A549 (cell line): ENCODE results near the gene SMIM44. TPM values are rescaled to one million over a fixed set of nuclear protein-coding genes. Genes with fewer than 3 reads are reported as not detected.

Source experiments
- ATAC-seq, 2 experiments: fragments of 200-7000 bp in 1 of 2; fragments of >200 bp in 1 of 2; cut with Nextera tagmentation in 1 of 2; cut with Tn5 transposase in 1 of 2; 3 replicates each; pipeline versions ENCODE4 v1.8.0 to v1.9.1; 2018 to 2020; ENCODE audit warnings: mild to moderate bottlenecking in 1 of 2, moderate library complexity in 1 of 2
- CTCF ChIA-PET: fragments of 300-600 bp; sonication (Branson Sonifier 250); formaldehyde crosslinking; extraction: SDS; loops from one replicate; lab custom pipeline; 2021; ENCODE audit warnings: antibody characterized with exemption, inconsistent platforms; lab: Yijun Ruan, JAX
- POLR2A ChIA-PET: fragments of 350-600 bp; formaldehyde crosslinking; extraction: SDS; loops from one replicate; lab custom pipeline; 2021; ENCODE audit warnings: antibody characterized with exemption, inconsistent platforms; lab: Yijun Ruan, JAX
- DNase-seq, 2 experiments: peaks; one replicate each; pipeline versions ENCODE4 v3.0.0 to v3.0.0-alpha.2; 2011 to 2016; ENCODE audit warnings: low read depth in 1 of 2, low spot score in 1 of 2
- FAIRE-seq: peaks from 2 replicates; lab custom pipeline; 2011; peaks lifted over from hg19 to GRCh38; lab: Jason Lieb, UNC
- H3K27ac ChIP-seq, 2 experiments: fragments of >200 bp; sonication (Bioruptor Twin); formaldehyde crosslinking; 3 replicates each; pipeline ENCODE4 v1.5.1; 2016 to 2017
- H3K4me1 ChIP-seq: fragments of >200 bp; sonication (Bioruptor Twin); formaldehyde crosslinking; 3 replicates; pipeline ENCODE4 v1.6.1; 2016
- H3K4me2 ChIP-seq: fragments of >200 bp; sonication (Bioruptor Twin); formaldehyde crosslinking; 3 replicates; pipeline ENCODE4 v1.6.1; 2016
- H3K4me3 ChIP-seq: fragments of >200 bp; sonication (Bioruptor Twin); formaldehyde crosslinking; 3 replicates; pipeline ENCODE4 v1.5.1; 2016
- H3K9me3 ChIP-seq: fragments of >200 bp; sonication (Bioruptor Twin); formaldehyde crosslinking; 3 replicates; pipeline ENCODE4 v1.6.1; 2016
- BCL3 ChIP-seq: fragments of >200 bp; sonication (Bioruptor Twin); formaldehyde crosslinking; IDR thresholded peaks from 3 replicates; pipeline ENCODE4 v1.6.1; 2016
- BHLHE40 ChIP-seq: IDR thresholded peaks from 2 replicates; pipeline ENCODE4 v1.6.1; 2012; ENCODE audit warnings: low read depth, low read length, inconsistent platforms
- CBX8 ChIP-seq: fragments of 200-600 bp; sonication (generic); IDR thresholded peaks from 2 replicates; pipeline ENCODE4 v1.6.1; 2016
- CHD4 ChIP-seq: fragments of 200-600 bp; sonication (generic); IDR thresholded peaks from 2 replicates; pipeline ENCODE4 v1.6.1; 2016; ENCODE audit warnings: antibody characterized with exemption, mild to moderate bottlenecking, borderline replicate concordance
- EHF ChIP-seq: fragments of 250-450 bp; sonication (Bioruptor Pico); IDR thresholded peaks from 2 replicates; pipeline ENCODE4 v1.5.0; 2020; ENCODE audit warnings: mild to moderate bottlenecking
- EHMT2 ChIP-seq: fragments of 200-600 bp; sonication (generic); IDR thresholded peaks from 2 replicates; pipeline ENCODE4 v1.6.1; 2016; ENCODE audit warnings: antibody characterized with exemption, low read depth, mild to moderate bottlenecking, moderate library complexity
- FOSB ChIP-seq: fragments of 250-450 bp; sonication (Bioruptor Pico); IDR thresholded peaks from 2 replicates; pipeline ENCODE4 v1.5.0; 2020; ENCODE audit warnings: mild to moderate bottlenecking, moderate library complexity
- FOXS1 ChIP-seq: fragments of 250-450 bp; sonication (Bioruptor Pico); IDR thresholded peaks from 2 replicates; pipeline ENCODE4 v1.5.0; 2020; ENCODE audit warnings: mild to moderate bottlenecking, moderate library complexity
- HDAC2 ChIP-seq: fragments of 200-600 bp; sonication (generic); IDR thresholded peaks from 2 replicates; pipeline ENCODE4 v1.6.1; 2016
- HEYL ChIP-seq: fragments of 250-450 bp; sonication (Bioruptor Pico); IDR thresholded peaks from 2 replicates; pipeline ENCODE4 v1.8.0; 2021; ENCODE audit warnings: mild to moderate bottlenecking, moderate library complexity
- HOXA7 ChIP-seq: fragments of 250-450 bp; sonication (Bioruptor Pico); IDR thresholded peaks from 2 replicates; pipeline ENCODE4 v1.5.0; 2020; ENCODE audit warnings: mild to moderate bottlenecking, moderate library complexity
- HOXB5 ChIP-seq: fragments of 250-450 bp; sonication (Bioruptor Pico); IDR thresholded peaks from 2 replicates; pipeline ENCODE4 v1.5.0; 2020; ENCODE audit warnings: mild to moderate bottlenecking, moderate library complexity
- MAFK ChIP-seq: fragments of 450-650 bp; IDR thresholded peaks from 2 replicates; pipeline ENCODE4 v1.6.1; 2014; ENCODE audit not compliant: partially characterized antibody
- NFE2L2 ChIP-seq: fragments of 150-350 bp; conservative IDR thresholded peaks from 2 replicates; pipeline ENCODE4 v1.6.1; 2014; ENCODE audit warnings: low read length
- NPAS2 ChIP-seq: fragments of 250-450 bp; sonication (Bioruptor Pico); IDR thresholded peaks from 2 replicates; pipeline ENCODE4 v1.8.0; 2022; ENCODE audit warnings: mild to moderate bottlenecking, moderate library complexity, borderline replicate concordance
- NR3C1 ChIP-seq: fragments of >200 bp; sonication (Bioruptor Twin); formaldehyde crosslinking; IDR thresholded peaks from 3 replicates; pipeline ENCODE4 v1.6.1; 2017
- POLR2A ChIP-seq: IDR thresholded peaks from 2 replicates; pipeline ENCODE4 v1.6.1; 2012; ENCODE audit warnings: mild to moderate bottlenecking, low read length
- RARB ChIP-seq: fragments of 250-450 bp; sonication (Bioruptor Pico); IDR thresholded peaks from 2 replicates; pipeline ENCODE4 v1.8.0; 2021; ENCODE audit warnings: mild to moderate bottlenecking, moderate library complexity
- RFX5 ChIP-seq: fragments of 450-650 bp; IDR thresholded peaks from 2 replicates; pipeline ENCODE4 v1.7.1; 2014; ENCODE audit warnings: antibody characterized with exemption, mild to moderate bottlenecking, moderate library complexity
- ZFP36 ChIP-seq: fragments of 450-650 bp; IDR thresholded peaks from 2 replicates; pipeline ENCODE4 v1.6.1; 2014; ENCODE audit warnings: borderline replicate concordance; ENCODE audit not compliant: partially characterized antibody
- WGBS: methylation state at CpG from one replicate; pipeline ENCODE4 v1.1.6; 2017; ENCODE audit errors: missing lambda C conversion rate; 5-methylcytosine and 5-hydroxymethylcytosine counted together
- polyA plus RNA-seq, 4 experiments: library from polyadenylated mRNA; depleted of rRNA in 3 of 4; stranded (reverse); fragments of >200 nt; fragmentation: RNase III in 1 of 4; extraction: RNeasy Plus Mini Kit Qiagen cat#74134 plus additional on column Dnase treatment in 1 of 4; gene quantifications; 2 replicates in 3 of 4; 3 replicates in 1 of 4; pipeline ENCODE4 v1.2.3, GENCODE V29; 2011 to 2017
- TF ChIP-seq, protein P1 (sequence below): fragments of 200-600 bp; sonication (generic); IDR thresholded peaks from 2 replicates; pipeline ENCODE4 v1.6.1; 2016; ENCODE audit warnings: antibody characterized with exemption, mild to moderate bottlenecking, moderate library complexity
- TF ChIP-seq, protein P2 (sequence below): fragments of 150-350 bp; IDR thresholded peaks from 2 replicates; pipeline ENCODE4 v1.6.1; 2014; ENCODE audit warnings: low read depth, mild to moderate bottlenecking, low read length
- TF ChIP-seq, protein P3 (sequence below): fragments of 250-450 bp; sonication (Bioruptor Pico); IDR thresholded peaks from 2 replicates; pipeline ENCODE4 v1.5.0; 2021; ENCODE audit warnings: mild to moderate bottlenecking, moderate library complexity, borderline replicate concordance

SMIM44 gene
- polyA plus RNA-seq, 2 of the 4 experiments (the other 2 are of a cell fraction) = not detected

DNA sequence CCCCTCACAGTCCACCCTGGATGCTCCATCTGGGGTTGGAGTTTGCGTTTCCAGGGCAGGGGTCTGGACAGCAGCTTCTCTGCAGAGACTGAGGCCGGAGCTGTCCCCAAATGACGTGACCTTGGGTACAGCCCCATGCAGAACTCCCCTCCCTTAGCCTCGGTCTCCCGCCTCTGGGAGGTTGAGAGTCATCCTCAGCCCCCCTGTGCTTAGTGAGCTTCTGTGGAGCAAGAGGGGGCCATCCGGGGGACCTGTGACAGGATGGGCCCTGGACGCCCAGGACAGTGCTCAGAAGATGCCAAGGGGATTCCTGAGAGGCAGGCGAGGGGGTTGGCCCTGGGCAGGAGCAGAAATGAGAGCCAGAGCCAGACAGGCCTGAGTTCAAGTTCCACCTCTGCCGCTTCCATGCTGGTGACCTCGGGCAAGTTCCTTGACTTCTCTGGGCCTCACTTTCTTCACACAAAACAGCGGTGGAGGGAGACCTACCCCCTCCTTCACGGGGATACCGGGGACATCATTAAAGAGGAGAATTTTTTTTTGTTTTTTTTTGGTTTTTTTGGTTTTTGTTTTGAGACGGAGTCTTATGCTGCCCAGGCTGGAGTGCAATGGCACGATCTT, 23.2 kb downstream of the SMIM44 start:
- peaks cover 63% of the 10 kb centered on the region for H3K4me1 ChIP-seq
- DNase-seq (no peak), ATAC-seq (no peak), FAIRE-seq (no peak)
- H3K9me3 ChIP-seq = no peaks in the 10 kb centered on the region
- H3K4me2 ChIP-seq = peak overlapping the region; percentile 82
- no peak overlapping the region for H3K4me3 ChIP-seq
- TF ChIP-seq FOXS1 (CRISPR knock-in tag) (no peak), MAFK (no peak), BHLHE40 (no peak), NPAS2 (CRISPR knock-in tag) (no peak), RARB (CRISPR knock-in tag) (no peak), NFE2L2 (no peak), CBX8 (no peak), HOXA7 (CRISPR knock-in tag) (no peak), ZFP36 (peak; percentile 15), HEYL (CRISPR knock-in tag) (no peak), CHD4 (no peak), FOSB (CRISPR knock-in tag) (no peak), BCL3 (no peak), RFX5 (no peak), HOXB5 (peak; percentile 49; the same call in 1 of the 2 replicates), EHMT2 (no peak), HDAC2 (no peak), EHF (CRISPR knock-in tag) (0 out of 2 replicates have a peak, but pooled peaks have one; percentile 10), POLR2A (no peak), NR3C1 (no peak)
- TF ChIP-seq, protein P1, sequence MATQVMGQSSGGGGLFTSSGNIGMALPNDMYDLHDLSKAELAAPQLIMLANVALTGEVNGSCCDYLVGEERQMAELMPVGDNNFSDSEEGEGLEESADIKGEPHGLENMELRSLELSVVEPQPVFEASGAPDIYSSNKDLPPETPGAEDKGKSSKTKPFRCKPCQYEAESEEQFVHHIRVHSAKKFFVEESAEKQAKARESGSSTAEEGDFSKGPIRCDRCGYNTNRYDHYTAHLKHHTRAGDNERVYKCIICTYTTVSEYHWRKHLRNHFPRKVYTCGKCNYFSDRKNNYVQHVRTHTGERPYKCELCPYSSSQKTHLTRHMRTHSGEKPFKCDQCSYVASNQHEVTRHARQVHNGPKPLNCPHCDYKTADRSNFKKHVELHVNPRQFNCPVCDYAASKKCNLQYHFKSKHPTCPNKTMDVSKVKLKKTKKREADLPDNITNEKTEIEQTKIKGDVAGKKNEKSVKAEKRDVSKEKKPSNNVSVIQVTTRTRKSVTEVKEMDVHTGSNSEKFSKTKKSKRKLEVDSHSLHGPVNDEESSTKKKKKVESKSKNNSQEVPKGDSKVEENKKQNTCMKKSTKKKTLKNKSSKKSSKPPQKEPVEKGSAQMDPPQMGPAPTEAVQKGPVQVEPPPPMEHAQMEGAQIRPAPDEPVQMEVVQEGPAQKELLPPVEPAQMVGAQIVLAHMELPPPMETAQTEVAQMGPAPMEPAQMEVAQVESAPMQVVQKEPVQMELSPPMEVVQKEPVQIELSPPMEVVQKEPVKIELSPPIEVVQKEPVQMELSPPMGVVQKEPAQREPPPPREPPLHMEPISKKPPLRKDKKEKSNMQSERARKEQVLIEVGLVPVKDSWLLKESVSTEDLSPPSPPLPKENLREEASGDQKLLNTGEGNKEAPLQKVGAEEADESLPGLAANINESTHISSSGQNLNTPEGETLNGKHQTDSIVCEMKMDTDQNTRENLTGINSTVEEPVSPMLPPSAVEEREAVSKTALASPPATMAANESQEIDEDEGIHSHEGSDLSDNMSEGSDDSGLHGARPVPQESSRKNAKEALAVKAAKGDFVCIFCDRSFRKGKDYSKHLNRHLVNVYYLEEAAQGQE = no peak
- TF ChIP-seq, protein P2, sequence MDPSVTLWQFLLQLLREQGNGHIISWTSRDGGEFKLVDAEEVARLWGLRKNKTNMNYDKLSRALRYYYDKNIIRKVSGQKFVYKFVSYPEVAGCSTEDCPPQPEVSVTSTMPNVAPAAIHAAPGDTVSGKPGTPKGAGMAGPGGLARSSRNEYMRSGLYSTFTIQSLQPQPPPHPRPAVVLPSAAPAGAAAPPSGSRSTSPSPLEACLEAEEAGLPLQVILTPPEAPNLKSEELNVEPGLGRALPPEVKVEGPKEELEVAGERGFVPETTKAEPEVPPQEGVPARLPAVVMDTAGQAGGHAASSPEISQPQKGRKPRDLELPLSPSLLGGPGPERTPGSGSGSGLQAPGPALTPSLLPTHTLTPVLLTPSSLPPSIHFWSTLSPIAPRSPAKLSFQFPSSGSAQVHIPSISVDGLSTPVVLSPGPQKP = no peak
- TF ChIP-seq, protein P3, sequence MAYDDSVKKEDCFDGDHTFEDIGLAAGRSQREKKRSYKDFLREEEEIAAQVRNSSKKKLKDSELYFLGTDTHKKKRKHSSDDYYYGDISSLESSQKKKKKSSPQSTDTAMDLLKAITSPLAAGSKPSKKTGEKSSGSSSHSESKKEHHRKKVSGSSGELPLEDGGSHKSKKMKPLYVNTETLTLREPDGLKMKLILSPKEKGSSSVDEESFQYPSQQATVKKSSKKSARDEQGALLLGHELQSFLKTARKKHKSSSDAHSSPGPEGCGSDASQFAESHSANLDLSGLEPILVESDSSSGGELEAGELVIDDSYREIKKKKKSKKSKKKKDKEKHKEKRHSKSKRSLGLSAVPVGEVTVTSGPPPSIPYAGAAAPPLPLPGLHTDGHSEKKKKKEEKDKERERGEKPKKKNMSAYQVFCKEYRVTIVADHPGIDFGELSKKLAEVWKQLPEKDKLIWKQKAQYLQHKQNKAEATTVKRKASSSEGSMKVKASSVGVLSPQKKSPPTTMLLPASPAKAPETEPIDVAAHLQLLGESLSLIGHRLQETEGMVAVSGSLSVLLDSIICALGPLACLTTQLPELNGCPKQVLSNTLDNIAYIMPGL (CRISPR knock-in tag) = no peak
- WGBS = 83% methylated on average over 13 of the region's 15 CpGs
- ChIA-PET POLR2A (no interaction called here), CTCF (interaction anchor here (1.3 to 3.1 kb wide), 3 partner anchors 8 to 13 kb away, joined by 3 to 18 read pairs (median 15); no protein-coding TSS in a partner anchor)
- peak overlapping the region; percentile 91 to 95 for H3K27ac ChIP-seq
